Hematopoietic multipotent progenitor cell treated with erythropoietin and hydrocortisone succinate and interleukin-3 and kit ligand, for 17 days (in vitro differentiated cells): Measurements from ENCODE around the gene NBEA.
"Not testable (repeated sequence)": the region's sequence is repeated elsewhere in the genome, so short reads cannot be mapped to it uniquely, and the experiment has no call there.

ENCODE experiments used
- DNase-seq: peaks from one replicate; pipeline ENCODE4 v3.0.0-alpha.2; 2015; ENCODE audit warnings: low spot score

Gene NBEA

GRCh38 chr13:34941835-34942731 lies at the start of gene NBEA:
Gene NBEA (plus strand): TSS chr13:34942270. CDS start chr13:34942821, 551 bp downstream.
- DNase-seq: no peak

- DNase-seq: no peak
These were observed 47.3 kb upstream of the NBEA start for GRCh38 chr13:34894756-34895155.

- no peak for DNase-seq
These were observed 44.9 kb upstream of the NBEA start for GRCh38 chr13:34897220-34897619.

- DNase-seq: no peak
These were observed 42.2 kb upstream of the NBEA start for GRCh38 chr13:34899888-34900287.

DNA sequence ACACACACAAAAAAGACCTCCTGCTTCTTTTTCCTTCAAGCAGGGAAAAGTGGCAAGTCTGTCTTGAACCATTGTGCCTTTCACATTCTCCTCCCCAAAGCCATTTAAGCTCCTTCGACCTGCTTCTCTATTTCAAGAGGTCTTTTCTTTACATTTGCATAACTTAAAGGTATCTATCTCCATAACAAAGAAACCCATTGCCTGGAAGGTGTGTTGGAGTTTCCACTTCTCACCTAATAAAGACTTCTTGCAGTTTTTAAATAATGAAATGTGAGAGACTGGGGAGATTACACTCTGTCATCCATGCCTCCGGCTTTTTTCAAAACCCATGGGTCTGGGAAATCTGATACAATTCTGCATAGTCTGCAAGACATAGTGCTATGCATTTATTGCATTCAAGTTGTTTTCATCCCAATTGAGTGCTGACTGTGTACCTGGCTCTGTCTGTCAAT lies 41.8 kb upstream of the NBEA start:
- DNase-seq: no peak

DNA sequence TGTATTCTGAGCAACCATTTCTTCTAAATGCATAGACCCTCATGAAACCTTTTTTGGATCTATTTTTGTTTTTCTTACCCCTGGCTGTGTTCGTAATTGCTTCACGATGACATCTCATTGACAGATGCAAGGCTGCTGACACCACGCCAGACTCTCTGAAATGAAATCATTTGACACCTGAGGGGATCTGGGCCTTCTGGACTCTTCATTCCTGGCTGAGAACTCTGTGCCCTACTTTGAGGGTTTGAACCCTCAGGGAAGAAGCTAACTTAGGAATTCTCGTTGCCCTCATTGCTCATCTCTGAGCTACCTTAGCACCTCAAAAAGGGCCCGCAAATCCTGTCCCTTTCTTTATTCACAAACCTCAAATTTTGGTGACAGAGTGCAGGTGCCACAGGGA lies 40.5 kb upstream of the NBEA start:
- no peak for DNase-seq

- DNase-seq: no peak
These were observed 30.9 kb upstream of the NBEA start for GRCh38 chr13:34911159-34911558.

GRCh38 chr13:34913040-34913439 lies 29.0 kb upstream of the NBEA start:
- DNase-seq: no peak

DNA sequence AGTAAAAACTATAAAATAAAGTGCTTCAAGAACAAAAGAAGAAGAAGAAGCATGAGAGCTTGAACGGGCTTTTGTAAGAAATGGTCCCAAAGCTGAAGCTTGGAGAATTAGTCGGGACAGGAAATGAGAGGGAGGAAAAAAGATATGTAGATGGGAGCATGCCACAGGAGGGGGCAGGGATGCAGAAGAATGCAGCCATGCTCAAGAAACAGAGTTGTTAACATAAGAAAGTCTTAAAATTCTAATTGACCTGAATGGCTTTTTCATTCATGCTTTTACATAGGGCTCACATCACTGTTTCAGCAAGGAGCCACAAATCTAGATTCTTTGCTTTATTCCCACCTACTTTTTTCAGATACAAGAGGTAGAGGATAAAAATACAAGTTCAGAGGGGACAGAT lies 27.7 kb upstream of the NBEA start:
- DNase-seq: no peak

DNA sequence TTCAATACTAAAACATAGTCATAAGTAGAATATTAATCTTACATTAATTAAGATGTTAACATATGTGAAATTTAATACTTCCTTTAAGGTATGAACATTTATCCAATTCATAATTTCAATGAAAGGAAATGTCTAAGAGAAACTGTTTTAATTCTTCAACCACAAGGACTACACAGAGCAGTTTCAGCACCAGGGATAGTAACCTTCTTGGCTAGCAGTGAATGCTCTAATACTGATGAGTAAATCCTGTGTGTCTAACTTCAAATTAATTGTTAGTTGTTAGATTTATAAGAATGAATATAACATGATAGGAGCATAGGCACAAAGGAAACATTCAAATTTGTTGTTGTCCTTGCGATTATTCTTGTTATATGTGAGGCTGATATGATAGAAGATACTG lies 15.6 kb upstream of the NBEA start:
- DNase-seq: no peak

GRCh38 chr13:34928676-34929075 lies 13.4 kb upstream of the NBEA start:
- DNase-seq: not testable (repeated sequence)

- DNase-seq: no peak
These were observed 10.5 kb upstream of the NBEA start for GRCh38 chr13:34931572-34931971.

GRCh38 chr13:34933349-34933748 lies 8.7 kb upstream of the NBEA start:
- no peak for DNase-seq

GRCh38 chr13:34933786-34934185 lies 8.3 kb upstream of the NBEA start:
- no peak for DNase-seq

DNA sequence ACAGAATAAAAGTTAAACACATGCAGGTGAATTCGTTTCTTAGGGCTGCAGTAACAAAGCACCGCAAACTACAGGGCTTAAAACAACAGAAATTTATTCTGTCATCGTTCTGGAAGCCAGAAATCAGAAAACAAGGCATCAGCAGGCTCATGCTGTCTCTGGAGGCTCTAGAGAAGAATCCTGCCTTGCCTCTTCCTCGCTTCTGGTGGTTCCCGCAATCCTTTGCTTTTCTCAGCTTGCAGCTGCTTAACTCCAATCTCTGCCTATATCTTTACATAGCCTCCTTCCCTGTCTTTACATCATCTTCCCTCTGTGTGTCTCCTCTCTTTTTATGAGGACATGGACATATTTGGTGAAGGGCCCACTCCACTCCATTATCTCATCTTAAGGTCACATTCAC lies 6.2 kb upstream of the NBEA start:
- DNase-seq: no peak

- DNase-seq: no peak
These were observed 2.3 kb upstream of the NBEA start for GRCh38 chr13:34939771-34940170.

DNA sequence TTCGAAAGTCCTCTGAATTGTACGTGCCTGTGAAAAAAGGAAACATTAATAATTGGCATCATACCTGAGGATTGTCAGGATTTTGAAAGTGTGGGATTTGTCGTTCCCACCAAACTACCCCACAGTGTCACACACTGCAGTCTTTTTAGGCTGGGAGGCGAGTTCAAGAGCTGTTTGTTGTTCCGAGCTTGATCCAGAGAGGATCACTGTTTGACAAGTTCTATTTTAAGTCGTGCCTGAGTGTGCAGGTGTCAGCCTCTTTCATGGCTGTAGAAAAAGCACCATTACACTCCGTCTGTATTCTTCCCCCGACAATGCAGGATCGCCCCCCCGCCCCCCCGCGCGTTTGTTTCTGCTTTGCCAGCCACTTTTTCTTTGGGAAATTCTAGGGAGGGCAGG lies 635 bp upstream of the NBEA start:
- DNase-seq: no peak

DNA sequence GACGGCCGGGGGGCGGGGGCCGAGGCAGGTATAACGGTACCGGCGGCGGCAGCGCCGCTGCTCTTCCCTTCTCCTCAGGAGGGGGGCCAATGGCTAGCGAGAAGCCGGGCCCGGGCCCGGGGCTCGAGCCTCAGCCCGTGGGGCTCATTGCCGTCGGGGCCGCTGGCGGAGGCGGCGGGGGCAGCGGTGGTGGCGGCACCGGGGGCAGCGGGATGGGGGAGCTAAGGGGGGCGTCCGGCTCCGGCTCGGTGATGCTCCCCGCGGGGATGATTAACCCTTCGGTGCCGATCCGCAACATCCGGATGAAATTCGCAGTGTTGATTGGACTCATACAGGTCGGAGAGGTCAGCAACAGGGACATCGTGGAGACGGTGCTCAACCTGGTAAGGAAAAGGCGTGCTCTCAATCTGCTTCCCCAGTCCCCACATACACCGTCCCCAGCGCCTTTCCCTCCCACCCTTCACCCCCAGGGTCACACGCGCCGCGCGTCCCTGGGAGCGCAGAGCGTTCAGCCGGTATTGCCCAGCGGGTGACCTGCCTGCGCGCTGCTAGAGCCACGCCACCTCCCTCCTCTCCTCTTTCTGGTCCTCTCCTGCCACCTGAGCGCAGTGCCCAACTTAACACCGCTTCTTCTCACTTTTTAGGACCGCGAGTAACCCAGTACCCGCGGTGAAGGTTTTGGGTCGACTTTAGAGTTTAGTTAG lies 814 bp downstream of the NBEA start:
- no peak for DNase-seq

GRCh38 chr13:34943436-34944273 lies 1.6 kb downstream of the NBEA start:
- no peak for DNase-seq

- DNase-seq: no peak
These were observed 2.2 kb downstream of the NBEA start for GRCh38 chr13:34944274-34944634.

DNA sequence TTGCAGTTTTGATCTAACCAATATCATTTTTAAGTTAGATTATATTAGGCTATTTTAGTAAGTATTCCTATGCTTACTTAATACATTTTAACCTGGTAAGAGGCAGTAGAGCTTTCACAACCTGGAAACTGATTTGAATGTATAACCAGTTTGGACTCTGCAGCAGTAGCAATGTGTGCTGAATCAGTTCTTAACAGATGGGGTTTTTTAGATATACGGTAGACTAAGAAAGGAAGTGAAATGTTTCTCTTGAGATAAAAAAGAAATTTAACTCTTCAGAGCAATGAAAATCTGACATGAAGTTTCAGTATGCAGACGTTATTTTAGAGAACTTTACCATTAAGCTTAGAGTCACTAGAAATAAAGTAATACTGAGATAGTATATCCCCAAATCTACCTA lies 2.7 kb downstream of the NBEA start:
- DNase-seq: no peak

DNA sequence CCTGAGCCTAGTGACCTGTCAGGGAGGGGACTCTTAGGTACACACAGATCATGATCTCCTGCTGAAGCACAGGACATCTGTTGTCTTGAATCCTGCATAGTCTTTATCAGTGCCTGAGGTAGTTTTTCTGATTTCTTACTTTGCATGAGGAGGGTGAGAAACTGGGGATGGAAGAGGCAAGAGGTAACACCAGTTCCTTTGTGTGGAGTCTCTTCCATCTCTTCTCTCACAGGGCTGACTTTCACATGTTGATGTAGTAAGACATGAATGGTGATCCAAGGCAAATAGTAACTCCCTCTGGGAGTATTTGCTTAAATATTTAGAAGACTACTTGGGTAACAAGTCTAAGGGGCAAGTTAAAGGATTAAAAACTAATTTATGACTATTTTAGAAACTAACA lies 9.5 kb downstream of the NBEA start:
- no peak for DNase-seq

DNA sequence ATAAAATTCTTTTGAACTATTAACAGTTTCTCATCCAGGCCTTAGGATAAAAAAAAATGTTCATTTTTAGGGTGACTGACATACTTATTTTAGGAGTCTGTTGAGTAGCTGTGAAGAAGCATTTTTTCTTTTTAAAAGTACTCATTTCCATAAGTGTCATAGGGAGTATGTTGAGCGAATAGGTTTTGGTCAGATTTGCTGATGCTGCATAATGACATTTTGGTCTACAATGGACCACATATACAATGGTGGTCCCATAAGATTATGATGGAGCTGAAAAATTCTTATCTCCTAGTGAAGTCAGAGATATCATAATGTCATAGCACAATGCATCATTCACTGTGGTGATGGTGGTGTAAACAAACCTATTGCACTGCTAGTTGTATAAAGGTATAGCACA lies 17.4 kb downstream of the NBEA start:
- no peak for DNase-seq
